ENCODE data around the gene BCL2L15.

BCL2L15 gene

DNA sequence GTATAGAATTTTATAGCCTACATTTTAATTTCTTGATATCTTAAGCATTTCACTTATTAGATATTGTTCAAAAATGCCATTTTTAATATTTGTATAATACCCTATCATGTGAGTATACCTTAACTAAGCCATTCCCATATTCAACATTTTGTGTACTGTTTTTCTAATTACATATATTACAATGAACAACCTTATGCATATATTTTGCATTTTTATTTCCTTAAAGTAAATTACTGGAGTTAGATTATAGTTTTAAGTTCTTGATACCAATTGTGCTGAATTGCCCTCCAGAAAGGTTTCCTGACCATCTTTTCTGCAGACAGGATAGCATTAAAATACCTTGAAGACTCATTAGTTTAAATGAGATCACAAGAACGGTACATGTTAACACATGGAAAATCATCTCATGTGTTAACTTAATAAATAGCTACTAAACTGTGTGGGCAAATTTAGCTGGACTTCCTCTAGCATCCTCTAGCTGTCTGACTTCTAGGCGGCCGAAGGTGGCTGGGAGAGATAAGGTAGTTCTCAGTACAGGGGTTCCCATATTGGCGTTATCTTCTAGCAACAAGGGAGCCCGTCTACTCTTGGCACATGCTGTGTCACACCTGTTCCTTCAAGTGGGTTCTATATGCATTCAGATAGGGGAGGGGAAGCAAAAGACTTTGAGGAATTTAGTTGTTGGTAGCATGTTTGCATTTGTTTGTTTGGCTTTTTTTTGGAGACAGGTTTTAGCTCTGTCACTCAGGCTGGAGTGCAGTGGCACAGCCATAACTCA lies 26.7 kb upstream of the BCL2L15 start:
- TF ChIP-seq POLR2A (IDR thresholded peaks at IDR 0.05; ENCODE audit: low read depth, low read length) (no peak), TAF1 (IDR thresholded peaks at IDR 0.05; ENCODE audit: low read depth, low read length) (no peak), PAX5 (IDR thresholded peaks at IDR 0.05; ENCODE audit: insufficient read depth, low read length, severe bottlenecking) (no peak), POU2F2 (IDR thresholded peaks at IDR 0.05; ENCODE audit: low read depth, low read length) (no peak), POLR2AphosphoS5 (IDR thresholded peaks at IDR 0.05; ENCODE audit: low read depth, low read length) (no peak), SPI1 (IDR thresholded peaks at IDR 0.05; ENCODE audit: low read depth, low read length) (no peak)
- no peak for FAIRE-seq

DNA sequence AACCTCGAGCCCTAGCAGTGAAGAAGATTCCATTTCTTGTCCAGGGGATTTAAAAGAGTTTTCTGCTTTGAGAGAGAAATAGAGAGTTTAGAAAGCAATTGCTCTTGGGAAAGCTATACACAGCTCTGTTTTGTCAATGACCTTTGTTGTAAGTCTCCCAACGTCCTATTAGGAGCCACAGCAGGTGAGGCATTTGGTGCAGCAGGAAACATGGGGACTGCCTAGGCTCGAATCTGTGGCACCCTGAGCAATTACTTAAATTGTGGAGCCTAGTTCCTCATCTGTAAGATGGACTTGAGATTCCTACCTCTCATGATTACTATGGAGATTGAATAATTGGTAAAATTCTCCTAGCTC lies 25.9 kb upstream of the BCL2L15 start:
- TF ChIP-seq TAF1 (IDR thresholded peaks at IDR 0.05; ENCODE audit: low read depth, low read length), result no peak
- no peak for TF ChIP-seq SPI1 (IDR thresholded peaks at IDR 0.05; ENCODE audit: low read depth, low read length)
- TF ChIP-seq POU2F2 (IDR thresholded peaks at IDR 0.05; ENCODE audit: low read depth, low read length), result no peak
- no peak for TF ChIP-seq POLR2AphosphoS5 (IDR thresholded peaks at IDR 0.05; ENCODE audit: low read depth, low read length)
- no peak for TF ChIP-seq PAX5 (IDR thresholded peaks at IDR 0.05; ENCODE audit: insufficient read depth, low read length, severe bottlenecking)
- TF ChIP-seq POLR2A (IDR thresholded peaks at IDR 0.05; ENCODE audit: low read depth, low read length), result no peak
- FAIRE-seq (no peak), DNase-seq (ENCODE audit: insufficient read length, low spot score) (no peak)

More for the DNA sequence above, 26.7 kb upstream of the BCL2L15 start:
- no peak for DNase-seq (ENCODE audit: insufficient read length, low spot score)

DNA sequence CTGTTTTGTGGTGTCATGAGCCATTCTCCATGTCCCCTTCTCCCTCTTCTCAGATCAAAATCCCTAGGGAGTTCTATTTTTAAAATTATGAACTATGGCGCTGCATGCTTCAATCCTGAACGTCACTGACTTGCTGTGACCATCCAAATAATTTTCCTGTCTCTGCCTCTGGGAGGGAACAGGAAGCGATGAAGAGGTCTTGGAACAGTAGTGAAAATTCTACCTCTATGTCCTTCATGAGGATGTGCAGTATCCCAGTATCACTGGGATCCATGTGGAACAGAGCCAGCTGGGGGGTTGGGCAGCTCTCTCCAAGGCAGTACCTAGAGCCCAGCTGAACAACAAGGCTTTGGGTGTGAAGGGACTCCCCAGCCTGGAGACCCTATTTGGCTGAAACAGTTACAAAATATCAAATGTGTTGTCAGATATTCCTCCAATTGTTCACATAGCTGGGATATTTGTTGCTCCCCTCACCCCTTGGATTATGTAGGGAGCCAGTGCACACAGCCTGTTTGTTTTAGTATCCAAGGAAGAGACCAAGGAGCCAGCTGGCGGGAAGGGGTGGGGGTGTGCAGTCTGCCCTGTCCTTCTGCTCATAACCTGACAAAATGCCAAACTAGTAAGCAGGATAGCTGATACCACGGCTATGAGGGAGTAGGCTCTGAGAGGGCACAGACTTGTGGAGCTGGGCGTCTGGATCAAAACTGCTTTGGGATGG lies 25.4 kb upstream of the BCL2L15 start:
- no peak for DNase-seq (ENCODE audit: insufficient read length, low spot score)
- no peak for TF ChIP-seq PAX5 (IDR thresholded peaks at IDR 0.05; ENCODE audit: insufficient read depth, low read length, severe bottlenecking)
- TF ChIP-seq POU2F2 (IDR thresholded peaks at IDR 0.05; ENCODE audit: low read depth, low read length), result no peak
- TF ChIP-seq SPI1 (IDR thresholded peaks at IDR 0.05; ENCODE audit: low read depth, low read length), result no peak
- no peak for TF ChIP-seq POLR2AphosphoS5 (IDR thresholded peaks at IDR 0.05; ENCODE audit: low read depth, low read length)
- no peak for TF ChIP-seq TAF1 (IDR thresholded peaks at IDR 0.05; ENCODE audit: low read depth, low read length)
- no peak for TF ChIP-seq POLR2A (IDR thresholded peaks at IDR 0.05; ENCODE audit: low read depth, low read length)
- FAIRE-seq, result no peak

GRCh38 chr1:113905435-113905861 lies 18.1 kb upstream of the BCL2L15 start:
- FAIRE-seq, result no peak
- peak; percentile 27 for DNase-seq (ENCODE audit: insufficient read length, low spot score)
- TF ChIP-seq TAF1 (IDR thresholded peaks at IDR 0.05; ENCODE audit: low read depth, low read length) (no peak), POU2F2 (IDR thresholded peaks at IDR 0.05; ENCODE audit: low read depth, low read length) (no peak), POLR2A (IDR thresholded peaks at IDR 0.05; ENCODE audit: low read depth, low read length) (no peak), SPI1 (IDR thresholded peaks at IDR 0.05; ENCODE audit: low read depth, low read length) (no peak), POLR2AphosphoS5 (IDR thresholded peaks at IDR 0.05; ENCODE audit: low read depth, low read length) (no peak), PAX5 (IDR thresholded peaks at IDR 0.05; ENCODE audit: insufficient read depth, low read length, severe bottlenecking) (no peak)

- DNase-seq (ENCODE audit: insufficient read length, low spot score) (peak; percentile 96), FAIRE-seq (peak; percentile 93)
- TF ChIP-seq PAX5 (IDR thresholded peaks at IDR 0.05; ENCODE audit: insufficient read depth, low read length, severe bottlenecking) (peak; percentile 43), SPI1 (IDR thresholded peaks at IDR 0.05; ENCODE audit: low read depth, low read length) (peak; percentile 50), POLR2AphosphoS5 (IDR thresholded peaks at IDR 0.05; ENCODE audit: low read depth, low read length) (peak; percentile 75), POU2F2 (IDR thresholded peaks at IDR 0.05; ENCODE audit: low read depth, low read length) (no peak; the same call in 1 of the 2 replicates), POLR2A (IDR thresholded peaks at IDR 0.05; ENCODE audit: low read depth, low read length) (peak; percentile 73), TAF1 (IDR thresholded peaks at IDR 0.05; ENCODE audit: low read depth, low read length) (peak; percentile 71; the same call in 1 of the 2 replicates)
Measured at GRCh38 chr1:113904674-113905434, 17.5 kb upstream of the BCL2L15 start, which contains the start of the genes AP4B1 and DCLRE1B. TSS of gene AP4B1 (minus strand) at chr1:113904799. CDS start at chr1:113904717, 82 bp downstream. TSS of gene DCLRE1B (plus strand) at chr1:113905326. CDS start at chr1:113905587, 261 bp downstream.

DNA sequence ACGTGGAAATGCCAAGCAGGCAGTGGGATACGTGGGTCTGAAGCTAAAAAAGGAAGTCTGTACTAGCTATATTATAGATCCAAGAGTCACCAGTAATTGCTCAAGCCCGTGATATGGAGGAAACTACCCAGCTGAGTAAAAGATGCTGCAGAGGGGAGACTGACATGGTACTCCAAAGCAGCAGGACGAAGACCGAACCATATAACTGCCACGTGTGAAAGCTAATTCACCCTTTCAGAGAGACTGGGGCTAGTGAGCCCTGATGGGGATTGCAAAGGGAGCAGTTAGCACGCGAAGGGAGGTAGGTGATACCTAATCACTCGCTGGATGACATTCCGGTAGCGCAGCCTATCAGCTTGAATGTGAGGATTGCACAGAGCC lies 16.9 kb upstream of the BCL2L15 start:
- DNase-seq (ENCODE audit: insufficient read length, low spot score) (no peak), FAIRE-seq (no peak)
- TF ChIP-seq POLR2AphosphoS5 (IDR thresholded peaks at IDR 0.05; ENCODE audit: low read depth, low read length), result no peak
- TF ChIP-seq TAF1 (IDR thresholded peaks at IDR 0.05; ENCODE audit: low read depth, low read length), result no peak
- no peak for TF ChIP-seq PAX5 (IDR thresholded peaks at IDR 0.05; ENCODE audit: insufficient read depth, low read length, severe bottlenecking)
- no peak for TF ChIP-seq POU2F2 (IDR thresholded peaks at IDR 0.05; ENCODE audit: low read depth, low read length)
- TF ChIP-seq POLR2A (IDR thresholded peaks at IDR 0.05; ENCODE audit: low read depth, low read length), result no peak
- no peak for TF ChIP-seq SPI1 (IDR thresholded peaks at IDR 0.05; ENCODE audit: low read depth, low read length)

DNA sequence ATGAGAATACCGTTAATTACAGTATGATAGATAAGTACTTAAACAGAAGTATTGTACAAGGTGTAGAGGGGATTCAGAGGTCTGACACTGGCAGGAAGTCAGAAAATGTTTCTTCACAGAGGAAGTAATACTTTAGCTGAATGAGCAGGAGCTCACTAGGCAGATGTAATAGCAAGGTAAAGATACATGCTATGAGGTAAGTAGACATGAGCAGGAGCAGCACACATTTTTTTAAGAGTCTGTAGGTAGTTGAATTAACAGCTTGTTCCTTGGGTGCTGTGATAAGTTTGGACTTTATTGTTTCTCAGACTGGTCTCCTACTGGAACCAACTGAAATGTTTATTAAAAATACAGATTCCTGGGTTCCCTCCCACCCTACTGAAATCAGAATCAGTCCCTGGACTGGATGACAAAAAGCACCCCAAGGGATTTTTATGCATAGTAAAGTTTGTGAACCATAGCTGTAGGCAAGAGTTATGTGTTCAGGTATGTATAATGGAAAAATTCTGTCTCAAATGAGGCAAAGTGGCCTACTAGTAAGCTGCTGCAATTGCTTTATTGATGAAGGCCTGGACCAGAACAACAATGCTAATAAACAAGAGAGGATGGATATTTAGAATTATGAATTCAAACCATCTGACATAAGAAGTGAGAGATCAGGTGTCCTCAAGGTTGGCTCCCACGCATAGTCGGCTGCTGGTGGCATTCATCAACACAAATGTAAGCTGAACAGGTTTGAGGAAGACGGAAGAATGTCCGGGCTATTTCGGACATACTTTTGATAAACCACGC lies 16.3 kb upstream of the BCL2L15 start:
- DNase-seq (ENCODE audit: insufficient read length, low spot score) (no peak), FAIRE-seq (no peak)
- TF ChIP-seq POLR2A (IDR thresholded peaks at IDR 0.05; ENCODE audit: low read depth, low read length) (no peak), TAF1 (IDR thresholded peaks at IDR 0.05; ENCODE audit: low read depth, low read length) (no peak), SPI1 (IDR thresholded peaks at IDR 0.05; ENCODE audit: low read depth, low read length) (0 out of 2 replicates have a peak, but pooled peaks have one; percentile 32)

DNA sequence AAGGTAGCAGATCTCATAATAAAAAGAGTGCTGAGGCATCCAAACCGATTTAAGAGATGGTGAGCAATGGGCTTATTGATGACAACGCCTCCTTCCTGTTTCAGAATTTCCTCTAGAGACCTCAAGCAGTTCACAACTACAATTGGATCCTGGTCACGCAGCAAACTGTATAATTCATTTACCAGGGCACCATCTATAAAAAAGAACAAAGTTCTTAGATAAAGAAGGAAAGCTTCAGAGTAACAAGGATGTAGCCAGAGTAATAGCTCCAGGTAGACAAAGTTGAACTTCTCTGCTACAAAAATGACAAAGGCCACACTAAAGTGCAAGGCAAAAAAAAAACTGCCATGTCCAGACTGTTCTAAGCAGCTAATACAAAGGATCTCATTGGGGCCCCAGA lies 13.8 kb upstream of the BCL2L15 start:
- no peak for DNase-seq (ENCODE audit: insufficient read length, low spot score)
- no peak for TF ChIP-seq POLR2A (IDR thresholded peaks at IDR 0.05; ENCODE audit: low read depth, low read length)
- TF ChIP-seq POLR2AphosphoS5 (IDR thresholded peaks at IDR 0.05; ENCODE audit: low read depth, low read length), result no peak
- no peak for TF ChIP-seq POU2F2 (IDR thresholded peaks at IDR 0.05; ENCODE audit: low read depth, low read length)
- no peak for TF ChIP-seq SPI1 (IDR thresholded peaks at IDR 0.05; ENCODE audit: low read depth, low read length)
- TF ChIP-seq PAX5 (IDR thresholded peaks at IDR 0.05; ENCODE audit: insufficient read depth, low read length, severe bottlenecking), result no peak
- TF ChIP-seq TAF1 (IDR thresholded peaks at IDR 0.05; ENCODE audit: low read depth, low read length), result no peak
- FAIRE-seq, result no peak

Measured in GM12891 (cell line).